IPS-18c (cell line): ENCODE results near the gene ARID1B.
A peak's percentile ranks its signal among the peaks of the same experiment; 100 is the strongest.

Source experiments
- H3K4me3 ChIP-seq: 2 replicates; pipeline ENCODE4 v1.7.0; 2013; ENCODE audit warnings: low read depth, mild to moderate bottlenecking, low read length, moderate library complexity; ENCODE audit not compliant: insufficient read depth
- H3K9me3 ChIP-seq: one replicate; pipeline ENCODE4 v1.6.1; 2013; ENCODE audit warnings: mild to moderate bottlenecking, low read length, moderate library complexity; ENCODE audit not compliant: control insufficient read depth, insufficient read depth

The ARID1B gene

GRCh38 chr6:156783958-156784357 lies 6.8 kb downstream of the ARID1B start:
- H3K4me3 ChIP-seq, result no peak overlapping the region
- no peaks in the 10 kb centered on the region for H3K9me3 ChIP-seq

- Histone ChIP-seq H3K9me3 (no peaks in the 10 kb centered on the region), H3K4me3 (no peak overlapping the region)
Observed at GRCh38 chr6:156786652-156787051, 9.5 kb downstream of the ARID1B start.

DNA sequence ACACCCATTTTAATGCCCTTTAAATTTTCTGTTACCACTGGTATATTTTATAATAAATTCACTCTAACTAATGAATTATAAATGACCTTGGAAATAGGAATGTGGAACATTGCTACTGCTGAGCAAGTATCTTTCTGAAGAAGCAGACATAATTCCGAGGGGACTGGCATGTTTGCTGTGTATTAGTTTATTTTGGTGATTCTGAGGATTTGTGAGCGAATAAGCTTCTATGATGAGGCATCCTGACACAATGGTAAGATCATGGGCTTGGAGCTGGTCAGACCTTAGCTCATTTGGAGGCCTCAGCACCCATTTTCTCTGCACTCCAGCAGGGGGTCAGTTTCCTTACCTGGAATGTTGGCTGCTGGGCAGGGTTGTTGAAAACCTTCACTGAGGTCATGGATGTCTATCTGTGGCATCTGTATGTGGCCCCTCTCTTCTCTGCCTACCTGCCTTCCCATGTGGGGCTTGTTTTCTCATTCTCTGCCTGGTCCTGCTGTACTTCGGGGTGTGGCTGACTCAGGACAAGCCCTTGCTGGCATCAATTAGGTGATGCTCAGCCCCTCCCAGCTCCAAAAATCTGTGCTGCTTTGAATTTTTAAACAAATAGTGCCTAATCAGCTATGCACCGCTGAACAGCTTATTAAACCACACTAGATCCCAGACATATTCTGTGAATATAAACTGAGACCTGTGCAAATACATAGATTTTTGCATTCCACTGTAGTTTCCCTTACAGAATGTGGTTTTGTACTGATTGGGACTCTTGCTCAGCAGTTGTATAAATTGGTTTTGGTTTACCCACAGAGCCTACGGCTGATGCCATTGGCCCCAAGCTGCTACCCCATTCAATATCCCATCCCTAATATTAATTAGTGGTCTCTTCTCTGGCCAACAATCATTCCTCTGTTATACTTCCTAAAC lies 10.7 kb downstream of the ARID1B start:
- Histone ChIP-seq H3K9me3 (no peaks in the 10 kb centered on the region), H3K4me3 (no peak overlapping the region)

- Histone ChIP-seq H3K9me3 (no peaks in the 10 kb centered on the region), H3K4me3 (no peak overlapping the region)
Observed at GRCh38 chr6:156789081-156789943, 12.1 kb downstream of the ARID1B start.

DNA sequence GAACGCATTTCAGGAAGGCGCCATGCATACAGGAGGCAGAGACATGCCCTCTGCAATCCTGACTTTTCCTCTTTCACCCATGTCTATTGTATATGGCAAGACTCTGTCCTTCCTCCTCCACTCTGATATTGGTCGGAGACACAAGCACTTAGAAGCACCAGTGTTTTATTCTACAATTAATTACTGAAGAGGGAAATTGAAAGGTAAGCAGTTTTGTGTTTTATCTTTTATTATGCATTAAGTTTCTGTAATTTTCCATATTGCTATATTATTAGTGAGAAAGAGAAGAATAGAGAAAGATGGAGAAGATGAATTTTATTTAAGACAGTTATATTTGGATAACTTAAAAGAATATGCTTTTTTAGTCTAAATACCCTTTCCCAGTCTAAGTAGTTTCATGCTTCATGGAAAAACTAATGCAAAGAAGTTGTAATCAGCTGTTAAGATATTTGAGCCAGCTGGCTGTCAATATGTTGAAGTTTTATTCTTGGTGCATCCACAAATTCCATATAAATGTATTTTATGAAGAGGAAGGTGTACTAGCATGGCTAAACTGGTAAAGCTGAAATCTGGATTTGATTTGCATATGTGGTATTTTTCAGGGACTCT lies 13.6 kb downstream of the ARID1B start:
- no peak overlapping the region for H3K4me3 ChIP-seq

DNA sequence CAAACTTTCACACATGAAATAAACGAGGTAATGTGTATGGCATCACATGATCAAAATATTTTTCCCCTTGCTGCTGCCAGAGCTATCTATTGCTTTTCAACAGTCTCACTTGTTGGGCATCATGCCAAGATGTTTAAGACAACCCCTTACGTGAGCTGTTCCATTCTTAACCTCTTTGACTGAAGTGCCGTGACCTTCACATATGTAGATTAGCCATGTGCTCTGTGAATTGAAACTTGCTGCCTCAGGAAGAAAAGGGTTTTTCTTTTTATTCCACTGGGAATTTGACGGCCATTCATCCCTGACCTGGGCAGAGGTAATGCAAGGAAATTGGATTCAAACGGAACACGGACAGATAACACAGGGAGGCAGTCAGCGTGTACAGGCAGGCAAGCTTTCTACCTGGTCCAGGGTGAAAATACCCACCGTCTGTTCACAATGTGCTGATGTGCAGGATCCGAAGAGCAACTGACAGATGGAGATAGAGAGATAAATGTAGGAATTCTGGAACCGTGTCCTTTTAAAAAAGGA lies 14.2 kb downstream of the ARID1B start:
- peak overlapping the region; percentile 36; the same call in 1 of the 2 replicates for H3K4me3 ChIP-seq
- H3K9me3 ChIP-seq, result no peaks in the 10 kb centered on the region

More for the DNA sequence above, 13.6 kb downstream of the ARID1B start:
- H3K9me3 ChIP-seq, result no peaks in the 10 kb centered on the region

- Histone ChIP-seq H3K9me3 (no peaks in the 10 kb centered on the region), H3K4me3 (no peak overlapping the region)
Observed at GRCh38 chr6:156793200-156793599, 16.0 kb downstream of the ARID1B start.

DNA sequence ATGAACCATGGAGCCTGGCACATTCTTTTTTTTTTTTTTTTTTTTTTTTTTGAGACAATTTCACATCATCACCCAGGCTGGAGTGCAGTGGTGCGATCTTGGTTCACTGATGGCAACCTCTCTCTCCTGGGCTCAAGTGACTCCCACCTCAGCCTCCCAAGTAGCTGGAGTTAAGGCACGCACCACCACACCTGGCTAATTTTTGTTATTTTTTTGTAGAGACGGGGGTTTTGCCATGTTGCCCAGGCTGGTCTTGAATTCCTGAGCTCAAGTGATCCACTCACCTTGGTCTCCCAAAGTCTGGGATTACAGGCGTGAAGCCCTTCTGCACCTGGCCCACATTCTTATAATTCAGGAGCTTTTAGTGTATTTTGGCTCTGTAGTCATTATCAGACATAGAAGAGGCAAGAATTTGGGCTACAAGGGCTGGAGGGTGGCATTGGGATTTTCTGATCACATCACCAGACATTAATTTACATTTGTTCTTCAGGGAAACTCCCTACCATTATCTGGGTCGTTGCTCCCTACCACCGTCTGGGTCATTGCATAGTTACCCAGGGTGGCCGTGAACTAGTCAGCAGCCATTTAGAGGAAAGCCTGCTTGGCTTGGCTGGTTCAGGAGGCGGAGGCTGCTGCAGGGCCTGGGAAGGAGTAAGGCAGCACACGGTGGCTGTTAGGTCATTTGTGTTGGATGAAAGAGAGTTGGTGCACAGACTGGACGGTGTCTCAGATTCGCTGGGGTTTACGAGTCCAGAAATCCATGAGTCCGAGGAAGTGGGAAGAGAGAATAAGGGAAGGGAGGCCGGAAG lies 17.6 kb downstream of the ARID1B start:
- no peak overlapping the region for H3K4me3 ChIP-seq

GRCh38 chr6:156795825-156796224 lies 18.6 kb downstream of the ARID1B start:
- Histone ChIP-seq H3K4me3 (no peak overlapping the region), H3K9me3 (no peaks in the 10 kb centered on the region)

More for the DNA sequence above, 17.6 kb downstream of the ARID1B start:
- no peaks in the 10 kb centered on the region for H3K9me3 ChIP-seq

DNA sequence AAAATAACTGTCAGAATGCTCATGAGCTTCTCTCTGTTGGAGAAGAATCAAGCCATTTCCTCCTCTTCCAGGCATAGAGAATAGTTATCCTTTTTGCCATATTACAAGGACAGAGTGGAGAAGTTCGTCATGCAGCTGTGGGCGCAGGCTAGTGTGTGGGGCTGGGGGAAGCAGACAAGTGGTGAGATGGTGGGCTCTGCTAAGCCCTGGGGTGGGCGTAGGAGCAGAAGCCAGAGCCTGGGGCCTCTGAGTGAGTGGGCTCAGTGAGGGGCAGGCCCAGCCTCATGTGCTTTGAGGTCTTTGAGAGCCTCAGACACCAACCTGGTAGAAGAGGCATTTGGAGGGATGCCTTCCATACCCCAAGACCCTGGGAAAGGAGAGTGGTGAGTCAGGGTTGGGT lies 19.4 kb downstream of the ARID1B start:
- Histone ChIP-seq H3K4me3 (no peak overlapping the region), H3K9me3 (no peaks in the 10 kb centered on the region)

DNA sequence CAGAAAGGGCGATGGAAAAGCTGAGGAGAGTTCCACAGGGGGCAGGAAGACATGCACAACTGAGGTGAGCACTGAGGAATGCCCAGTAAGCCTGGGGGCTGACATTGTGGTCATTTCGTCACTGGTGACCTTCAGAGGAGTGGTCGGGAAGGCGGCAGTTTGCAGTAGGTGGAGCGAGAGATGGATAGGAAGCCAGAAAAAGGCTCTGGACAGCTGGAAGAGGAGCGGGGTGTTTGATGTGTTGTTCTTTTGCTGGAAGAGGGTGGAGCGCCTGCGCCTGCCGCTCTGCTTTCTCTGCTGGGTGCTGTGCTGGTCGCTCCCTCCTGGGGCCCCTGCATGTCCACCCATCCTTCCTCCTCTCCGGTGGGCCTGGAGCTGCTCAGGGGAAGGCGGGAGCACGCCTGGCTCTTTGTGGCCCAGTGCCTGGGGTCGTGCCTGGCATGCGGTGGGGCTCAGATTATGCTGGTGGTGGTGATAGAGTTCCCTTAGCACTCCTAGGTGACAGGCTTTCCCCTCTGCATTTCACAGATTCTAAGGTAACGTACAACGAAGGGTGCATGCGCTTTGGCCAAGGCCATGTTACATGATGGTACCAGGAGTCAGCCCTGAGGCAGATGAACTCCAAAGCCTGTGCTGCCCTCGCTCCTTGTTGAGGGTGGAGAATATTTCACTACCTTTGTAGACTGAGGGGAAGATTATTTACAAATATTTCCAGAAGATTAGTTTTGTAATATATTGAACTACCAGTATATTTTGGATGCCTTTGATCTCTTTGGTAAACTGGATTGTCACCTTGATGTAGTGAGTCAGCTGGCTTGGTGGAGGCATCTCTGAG lies 20.9 kb downstream of the ARID1B start:
- Histone ChIP-seq H3K4me3 (no peak overlapping the region), H3K9me3 (no peaks in the 10 kb centered on the region)

GRCh38 chr6:156801712-156802111 lies 24.5 kb downstream of the ARID1B start:
- Histone ChIP-seq H3K9me3 (no peaks in the 10 kb centered on the region), H3K4me3 (no peak overlapping the region)

DNA sequence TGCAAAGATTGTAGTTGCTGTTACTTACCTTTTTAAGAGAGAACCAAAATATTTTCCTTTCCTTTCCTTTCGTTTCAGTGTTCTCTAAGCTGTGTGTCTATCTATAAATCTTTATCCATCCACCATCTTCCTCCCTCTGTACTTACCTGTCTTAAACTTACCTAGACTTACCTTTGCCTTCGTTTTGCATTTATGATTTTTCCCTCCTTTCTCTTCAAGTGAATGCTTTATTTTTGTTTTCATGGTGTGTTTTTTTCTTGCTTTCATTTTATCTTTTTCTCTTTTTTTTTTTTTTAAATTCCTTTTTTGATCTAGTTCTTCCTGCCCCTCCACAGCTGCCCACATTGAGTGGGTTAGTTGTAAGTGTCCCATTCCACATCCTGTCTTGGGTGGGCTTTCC lies 26.2 kb downstream of the ARID1B start:
- H3K9me3 ChIP-seq, result no peaks in the 10 kb centered on the region
- no peak overlapping the region for H3K4me3 ChIP-seq

GRCh38 chr6:156804402-156804801 lies 27.2 kb downstream of the ARID1B start:
- H3K4me3 ChIP-seq, result no peak overlapping the region

DNA sequence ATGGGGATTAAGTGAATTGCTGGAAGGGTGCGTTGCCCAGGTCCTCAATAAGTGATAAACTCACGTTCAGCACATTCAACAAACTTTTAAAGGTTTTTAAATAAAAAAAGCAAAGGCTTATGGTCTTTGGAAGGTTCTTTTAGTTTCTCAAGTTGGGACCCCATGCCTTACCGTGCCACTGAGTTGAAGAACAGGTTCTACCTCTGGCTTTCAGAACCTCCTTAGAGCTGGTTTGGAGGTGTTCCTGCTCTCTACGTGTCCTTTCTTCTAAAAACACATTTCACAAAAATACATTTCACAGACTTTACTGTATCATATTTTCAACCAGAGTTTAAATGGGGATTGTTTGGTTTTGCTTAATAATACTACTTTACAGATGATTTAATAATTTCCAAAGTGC lies 29.0 kb downstream of the ARID1B start:
- no peaks in the 10 kb centered on the region for H3K9me3 ChIP-seq
- no peak overlapping the region for H3K4me3 ChIP-seq

More at GRCh38 chr6:156804402-156804801, 27.2 kb downstream of the ARID1B start:
- H3K9me3 ChIP-seq, result no peaks in the 10 kb centered on the region

GRCh38 chr6:156807028-156807427 lies 29.9 kb downstream of the ARID1B start:
- H3K9me3 ChIP-seq, result no peaks in the 10 kb centered on the region

More at GRCh38 chr6:156807028-156807427, 29.9 kb downstream of the ARID1B start:
- H3K4me3 ChIP-seq, result no peak overlapping the region
